Activated effector memory CD4-positive, alpha-beta T cell treated with anti-CD3 and anti-CD28 coated beads, Interleukin-2, amount 50 U/mL, for 16 hours (primary cell): ENCODE measurements around the gene SOCS3.

Experiments used
- DNase-seq: peaks from one replicate; pipeline ENCODE4 v3.0.0-alpha.2; 2020

The SOCS3 gene

DNA sequence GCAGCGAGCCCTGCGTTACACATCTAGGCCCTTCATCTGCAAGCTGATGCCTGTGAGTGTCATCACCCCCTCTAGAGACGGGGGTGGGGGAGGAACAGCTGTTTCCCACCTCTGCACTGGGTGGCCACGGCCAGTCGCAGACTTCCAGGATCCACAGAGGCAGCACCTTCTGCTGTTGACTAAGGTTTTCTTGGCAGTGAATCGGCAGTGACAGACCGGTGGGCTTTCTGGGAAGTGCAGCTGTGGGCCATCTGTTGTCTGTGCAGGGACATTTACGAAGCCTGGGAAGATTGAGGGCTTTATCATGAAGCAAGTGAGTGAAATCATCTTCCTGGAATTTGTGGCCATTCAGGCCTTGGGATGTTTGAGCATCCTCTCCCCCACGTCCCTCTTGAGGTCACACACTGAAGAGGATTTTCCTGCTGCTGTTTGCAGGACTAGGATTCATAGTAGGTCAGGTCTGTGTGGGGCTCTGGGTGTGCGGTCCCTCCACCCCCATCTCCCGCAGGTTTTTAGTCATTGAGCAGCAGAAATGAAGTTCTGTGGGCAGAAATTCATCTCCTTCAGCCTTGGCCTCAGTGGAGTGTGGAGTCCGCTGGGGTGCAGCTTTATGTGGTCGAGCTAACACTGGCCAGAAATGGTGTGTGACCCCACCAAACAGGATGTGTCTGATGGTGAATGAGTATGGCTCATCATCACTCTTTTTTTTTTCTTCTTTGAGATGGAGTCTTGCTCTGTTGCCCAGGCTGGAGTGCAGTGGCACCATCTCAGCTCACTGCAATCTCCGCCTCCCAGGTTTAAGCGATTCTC is 30.6 kb upstream of the SOCS3 start:
- DNase-seq = no peak

DNA sequence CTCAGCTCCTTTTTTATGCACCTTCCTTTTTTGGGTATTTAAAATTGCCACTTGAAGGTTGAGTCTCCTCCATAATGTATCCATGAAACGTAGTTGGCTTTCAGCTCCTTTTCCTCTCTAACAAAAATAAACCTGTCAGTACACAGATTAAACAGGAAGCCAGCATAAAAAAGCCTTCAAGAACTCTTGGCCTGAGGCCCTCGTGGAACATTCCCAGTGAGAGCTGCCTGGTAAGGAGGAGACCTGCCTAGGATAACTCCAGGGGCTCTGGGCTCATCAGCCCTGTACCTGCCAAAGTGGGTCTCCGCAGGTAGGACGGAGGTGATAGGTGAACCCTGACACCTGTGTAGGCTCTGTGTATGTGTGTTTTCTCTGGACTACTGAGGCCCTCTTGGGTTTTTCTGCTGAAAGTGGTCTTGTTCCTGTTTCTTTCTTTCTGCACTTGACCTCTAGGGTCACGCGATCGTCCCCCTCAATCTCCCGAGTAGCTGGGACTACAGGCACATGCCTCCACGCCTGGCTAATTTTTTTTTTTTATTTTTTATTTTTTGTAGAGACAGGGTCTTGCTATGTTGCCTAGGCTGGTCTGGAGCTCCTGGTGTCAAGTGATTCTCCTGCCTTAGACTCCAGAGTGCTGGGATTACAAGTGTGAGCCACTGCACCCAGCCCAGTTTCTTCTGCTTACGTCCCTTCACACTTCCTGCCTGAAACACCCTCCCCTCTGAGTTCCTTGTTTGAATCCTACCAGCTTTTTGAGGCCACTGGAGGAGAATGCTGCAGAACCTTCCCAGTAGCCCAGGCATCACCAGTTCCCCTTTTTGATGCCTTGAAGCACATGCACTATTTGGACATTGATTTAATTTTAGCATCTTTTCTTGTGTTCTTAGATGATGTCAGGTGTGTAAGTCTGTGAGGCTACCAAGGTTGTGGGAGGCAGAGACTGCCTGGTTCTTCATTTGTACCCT is 28.4 kb upstream of the SOCS3 start:
- no peak for DNase-seq

DNA sequence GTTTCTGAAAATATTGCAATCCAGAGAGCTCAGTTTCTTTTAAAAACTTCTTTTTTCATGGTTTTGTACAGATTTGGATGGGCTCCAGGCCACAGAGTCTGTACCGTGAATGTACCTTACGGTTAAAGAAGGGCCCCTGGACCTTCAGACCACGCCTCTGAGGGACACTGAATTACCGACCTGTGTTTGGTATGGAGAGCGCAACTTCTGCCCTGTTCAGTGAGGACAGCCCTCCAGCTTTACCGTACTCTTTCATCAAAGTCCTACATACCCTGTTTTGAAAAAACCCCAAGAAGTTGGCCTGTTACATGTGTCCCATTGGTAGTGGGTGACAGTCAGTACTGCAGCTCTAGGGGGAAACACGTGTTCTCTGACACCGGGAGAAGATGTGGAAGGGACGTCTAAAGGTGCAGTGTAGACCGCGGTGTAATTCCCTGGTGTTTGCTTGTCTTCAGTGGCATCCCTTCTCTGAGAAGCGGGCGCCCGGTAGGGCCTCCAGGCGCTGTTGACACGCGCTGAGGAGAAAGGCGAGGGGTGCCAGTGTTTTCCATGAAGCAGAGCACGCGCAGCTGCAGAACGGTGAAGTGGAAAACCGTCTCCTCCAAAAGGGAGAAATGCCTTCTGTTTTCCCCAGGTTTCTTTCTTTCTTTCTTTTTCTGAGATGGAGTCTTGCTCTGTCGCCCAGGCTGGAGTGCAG is 24.8 kb upstream of the SOCS3 start:
- no peak for DNase-seq

DNA sequence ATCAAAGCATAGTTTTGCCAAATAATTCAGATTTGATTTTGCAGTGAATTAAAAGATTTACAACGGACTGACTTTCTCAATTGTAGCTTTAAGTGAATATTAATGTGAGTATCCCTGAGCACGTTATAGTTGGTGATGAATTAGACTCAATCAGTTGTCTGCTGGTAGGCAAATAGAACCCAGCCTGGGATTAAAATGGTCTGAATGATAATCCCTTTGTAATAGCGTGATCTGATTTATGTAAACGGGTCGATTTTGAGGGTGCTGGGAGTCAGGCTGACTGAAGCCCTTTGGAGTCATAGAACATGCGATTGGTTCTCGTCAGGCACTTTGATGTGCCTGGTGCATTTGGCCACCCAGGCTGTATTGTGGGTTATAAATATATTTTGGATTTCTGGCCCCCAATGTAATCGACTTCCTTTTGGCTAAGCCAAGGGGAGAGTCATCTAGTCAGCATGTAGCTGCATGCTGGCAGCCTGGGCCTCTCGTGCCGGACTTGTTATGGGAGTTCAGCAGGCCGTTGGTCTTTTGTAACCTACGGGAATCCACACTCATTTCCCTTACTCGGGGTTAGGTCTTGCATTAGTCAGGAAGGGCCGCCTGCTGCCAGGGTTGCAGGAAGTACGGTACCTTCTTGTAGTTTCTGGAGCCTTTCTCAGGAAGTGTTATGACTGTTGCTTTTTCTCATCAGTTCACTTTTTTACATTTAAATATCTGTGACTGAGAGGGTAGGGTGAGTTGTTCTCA is 24.0 kb upstream of the SOCS3 start:
- DNase-seq = peak; percentile 85

DNA sequence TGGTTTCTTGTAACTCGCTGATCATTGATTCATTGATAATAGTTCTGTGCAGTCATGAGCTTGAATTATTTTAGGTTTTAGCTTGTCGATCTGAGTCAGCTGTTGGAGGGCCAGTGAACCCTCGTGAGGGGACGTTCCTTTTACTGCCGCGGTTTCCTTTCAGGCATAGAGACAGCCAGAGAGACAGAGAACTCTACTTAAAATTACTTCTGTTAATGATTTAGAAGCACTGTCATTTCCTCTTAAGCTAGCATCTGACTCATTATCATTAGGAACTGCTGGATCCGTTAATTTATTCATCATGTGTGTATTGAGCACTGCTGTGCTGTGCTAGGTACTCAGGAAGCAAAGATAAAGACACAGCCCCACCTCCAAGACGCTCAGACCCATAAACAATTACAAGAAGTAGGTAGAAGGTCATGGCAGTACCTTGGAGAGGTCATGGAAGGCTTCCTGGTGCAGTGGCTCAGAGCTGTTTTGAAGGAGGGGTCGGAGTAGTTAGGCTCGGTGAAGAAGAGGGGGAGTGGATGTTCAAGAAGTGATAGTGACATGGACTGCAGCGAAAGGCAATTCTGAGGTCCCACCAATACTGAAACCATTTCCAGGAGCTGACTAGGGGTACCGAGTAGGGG is 21.8 kb upstream of the SOCS3 start:
- DNase-seq = peak; percentile 86

DNA sequence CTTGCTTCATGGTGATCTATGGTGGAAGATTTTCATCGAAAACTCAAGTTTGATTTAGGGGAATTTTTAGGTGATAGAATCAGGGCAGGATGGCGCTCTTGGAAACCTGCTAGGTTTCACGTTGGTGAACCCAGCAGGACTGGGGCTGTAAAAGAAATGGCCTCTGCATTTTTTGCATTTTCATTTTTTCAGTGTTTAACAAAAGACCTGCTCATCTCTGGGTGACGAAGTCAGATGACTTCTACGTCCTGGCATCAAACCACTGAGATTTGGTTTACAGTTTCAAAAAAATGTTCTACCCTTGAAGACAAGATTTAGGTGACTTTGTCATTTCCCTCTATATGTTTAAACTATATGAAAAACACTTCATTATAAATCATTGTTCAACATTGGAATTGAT is 20.5 kb upstream of the SOCS3 start:
- no peak for DNase-seq

DNA sequence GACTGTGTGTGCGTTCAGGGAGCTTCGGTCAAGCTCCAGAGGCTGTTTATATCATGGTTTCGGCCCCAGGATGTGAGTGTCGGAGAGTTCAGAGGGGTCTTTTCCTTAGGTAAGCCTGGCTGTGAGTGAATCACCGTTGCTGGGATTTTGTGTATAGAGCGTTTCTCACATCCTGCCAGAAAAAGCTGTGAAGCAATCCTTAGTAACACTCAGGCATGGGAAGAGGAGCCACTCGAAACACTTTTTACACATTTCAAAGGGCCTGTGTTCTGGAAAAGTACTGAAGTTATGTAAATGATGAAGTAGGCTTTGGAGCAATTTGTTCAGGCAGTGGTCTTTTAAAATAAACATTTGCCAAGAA is 19.2 kb upstream of the SOCS3 start:
- DNase-seq = no peak

DNA sequence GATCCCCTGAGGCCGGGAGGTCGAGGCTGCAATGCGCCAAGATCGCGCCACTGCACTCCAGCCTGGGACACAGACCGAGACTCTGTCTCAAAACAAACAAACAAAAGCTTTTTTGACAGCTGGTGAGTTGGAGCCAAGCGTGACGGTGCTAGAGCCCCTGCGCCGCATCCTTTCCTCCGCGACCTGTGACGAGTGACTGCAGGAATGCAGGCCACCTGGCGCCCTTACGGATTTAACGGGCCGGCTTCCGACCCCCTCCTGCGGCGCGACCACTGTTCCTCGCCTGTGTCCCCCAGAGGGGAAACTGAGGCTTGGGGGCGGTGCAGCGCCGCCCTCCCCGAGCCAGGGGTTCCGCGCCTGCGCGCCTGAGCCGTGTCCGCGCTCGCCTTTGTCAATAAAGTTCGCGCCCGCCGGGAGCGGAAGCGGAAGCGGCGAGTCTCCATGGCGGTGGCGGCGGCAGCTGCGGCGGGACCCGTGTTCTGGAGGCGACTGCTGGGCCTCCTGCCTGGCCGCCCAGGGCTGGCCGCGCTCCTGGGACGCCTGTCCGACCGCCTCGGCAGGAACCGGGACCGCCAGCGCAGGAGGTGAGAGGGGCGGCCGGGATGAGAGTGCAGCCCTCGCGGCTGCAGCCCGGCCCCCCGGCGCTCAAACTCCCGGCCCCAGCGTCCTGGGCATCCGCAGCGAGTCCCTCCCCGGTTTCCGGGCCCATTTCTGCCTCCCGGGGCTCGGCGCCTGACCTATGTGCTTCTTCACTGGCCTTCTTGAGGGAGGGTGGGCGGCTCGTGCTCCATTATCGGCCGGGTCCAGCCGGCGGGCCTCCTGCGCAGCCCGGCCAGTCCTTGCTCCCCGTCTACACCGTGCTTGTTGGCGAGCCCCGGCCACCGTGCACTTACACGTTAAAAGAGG is 18.6 kb upstream of the SOCS3 start, which contains the start of gene PGS1:
Gene PGS1, plus strand, starts transcription at position 425 of the 906 bp plus-strand sequence. Its CDS starts 17 bp downstream, at position 442.
- DNase-seq = peak; percentile 94

DNA sequence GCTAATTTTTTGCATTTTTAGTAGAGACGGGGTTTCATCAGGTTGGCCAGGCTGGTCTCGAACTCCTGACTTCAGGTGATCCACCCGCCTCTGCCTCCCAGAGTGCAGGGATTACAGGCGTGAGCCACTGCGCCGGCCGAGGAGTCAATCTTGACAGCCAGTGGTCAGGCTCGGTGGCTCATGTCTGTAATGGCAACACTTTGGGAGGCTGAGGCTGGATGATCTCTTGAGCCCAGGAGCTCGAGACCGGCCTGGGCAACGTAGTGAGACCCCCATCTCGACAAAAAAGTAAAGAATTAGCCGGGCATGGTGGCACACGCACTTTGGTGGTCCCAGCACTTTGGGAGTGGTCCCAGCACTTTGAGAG is 18.0 kb upstream of the SOCS3 start:
- DNase-seq = no peak

DNA sequence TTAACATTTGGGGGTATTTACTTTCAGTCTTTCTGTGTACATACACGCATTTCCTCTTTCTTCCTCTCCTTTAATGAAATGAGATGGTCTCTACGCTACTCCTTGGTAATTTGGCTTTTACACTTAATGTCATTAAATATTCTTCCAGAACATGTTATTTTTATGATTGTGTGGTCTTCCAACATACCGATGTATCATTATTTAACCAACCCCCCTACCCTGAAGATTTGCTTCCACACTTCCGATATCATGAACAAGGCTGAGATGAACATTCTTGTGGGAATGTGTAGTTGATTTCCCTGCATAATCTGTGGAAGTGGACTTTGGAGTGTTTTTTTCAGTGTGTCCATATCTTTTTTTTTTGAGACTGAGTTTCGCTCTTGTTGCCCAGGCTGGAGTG is 16.3 kb upstream of the SOCS3 start:
- no peak for DNase-seq

DNA sequence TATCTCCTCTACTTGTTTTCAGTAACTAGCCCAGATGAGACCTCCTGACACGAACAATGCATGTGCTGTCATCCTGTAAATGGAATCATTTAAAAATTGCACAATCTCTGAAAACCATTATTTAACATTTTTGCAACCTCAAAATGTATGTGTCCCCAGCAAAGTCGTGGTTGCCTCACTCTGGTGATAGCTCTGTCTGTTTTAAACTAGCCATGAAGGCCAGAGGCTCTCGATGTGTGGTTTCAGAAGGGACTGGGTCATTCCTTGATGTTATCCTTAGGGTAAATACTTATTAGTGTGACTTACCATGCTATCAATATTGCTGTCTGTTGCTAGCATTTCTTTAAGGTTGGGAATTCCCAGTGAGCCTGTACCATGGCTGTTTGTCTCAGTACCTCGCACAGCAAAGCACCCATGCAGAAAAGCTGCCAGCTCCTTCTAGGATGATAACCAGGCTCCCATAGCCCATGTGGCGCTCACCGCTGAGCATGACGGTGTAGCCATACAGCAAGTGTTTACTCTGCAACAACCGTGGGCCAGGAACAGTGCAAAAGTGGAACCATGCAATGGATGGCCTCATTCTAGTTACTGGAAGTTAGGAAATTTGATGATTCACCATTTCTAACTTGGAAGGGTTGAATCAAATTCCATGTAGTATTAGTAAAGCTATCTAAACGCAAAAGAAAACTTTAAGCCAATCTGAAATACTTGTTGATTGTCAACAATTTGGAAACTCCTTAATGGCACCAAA is 15.7 kb upstream of the SOCS3 start:
- no peak for DNase-seq

DNA sequence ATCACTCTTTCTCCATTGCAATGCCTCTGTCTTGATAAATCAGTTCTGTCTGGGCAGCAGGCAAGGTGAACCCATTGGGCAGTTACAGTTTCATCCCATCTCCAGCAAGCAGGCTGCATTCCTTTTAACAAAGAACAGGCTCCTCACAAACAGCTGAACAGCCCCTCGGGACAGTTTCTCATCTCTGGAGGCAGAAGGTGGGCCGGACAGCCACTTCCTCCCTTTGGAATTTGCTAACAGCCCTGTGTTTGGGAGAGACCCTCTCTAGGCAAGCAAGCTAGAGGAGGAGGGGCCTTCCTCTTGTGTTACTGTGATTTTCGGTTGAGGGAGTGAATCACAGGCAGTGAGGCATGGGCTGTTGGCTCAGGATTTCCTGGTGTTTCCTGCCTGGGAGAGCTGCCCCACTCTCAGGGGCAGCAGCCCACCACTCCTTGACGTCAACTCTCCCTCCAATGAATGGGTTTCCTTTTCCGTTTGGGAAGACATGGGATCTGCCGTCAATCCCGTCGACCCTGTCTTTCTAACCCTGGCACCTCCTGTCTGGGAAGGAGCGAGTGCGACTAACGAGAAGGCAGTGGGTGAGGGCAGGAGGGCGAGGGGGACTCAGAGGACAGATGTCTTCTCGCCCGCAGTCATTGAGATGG is 14.9 kb upstream of the SOCS3 start:
- no peak for DNase-seq

DNA sequence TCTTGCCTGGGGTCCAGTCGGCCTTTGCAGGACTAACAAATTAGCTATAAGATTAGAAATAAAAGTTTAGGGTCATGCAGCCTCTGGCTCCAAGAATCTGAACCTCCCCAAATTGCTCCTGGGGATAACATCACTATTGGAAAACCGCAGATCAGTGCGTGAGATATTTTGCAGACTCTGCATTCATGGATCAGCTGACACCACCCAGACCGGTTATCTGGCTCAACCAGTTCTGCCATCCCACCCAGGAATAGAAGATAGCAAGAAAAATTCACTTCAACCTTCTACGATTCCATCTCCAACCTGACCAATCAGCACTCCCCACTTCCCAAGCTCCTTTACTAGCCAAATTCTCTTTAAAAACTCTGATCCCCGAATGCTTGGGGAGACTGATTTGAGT is 14.3 kb upstream of the SOCS3 start:
- DNase-seq = no peak

DNA sequence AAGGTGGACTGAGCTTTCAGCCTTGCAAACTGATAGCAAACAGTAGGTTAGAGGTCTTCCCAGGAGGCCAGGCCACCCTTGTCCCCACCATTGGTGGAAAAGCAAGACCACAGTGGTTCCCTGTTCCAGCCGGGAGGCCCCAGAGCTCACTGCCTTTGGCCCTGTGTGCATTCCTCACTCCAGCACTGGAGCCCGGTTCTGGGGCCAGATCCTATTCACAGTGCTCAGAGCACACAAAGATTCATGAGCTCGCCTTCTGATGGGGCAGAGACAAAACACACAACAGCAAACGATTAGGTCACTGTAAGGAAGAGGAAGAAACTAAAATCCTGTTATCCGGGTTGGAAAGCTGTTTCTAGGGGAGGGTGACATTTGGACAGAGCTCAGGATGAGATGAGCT is 13.0 kb upstream of the SOCS3 start:
- no peak for DNase-seq

DNA sequence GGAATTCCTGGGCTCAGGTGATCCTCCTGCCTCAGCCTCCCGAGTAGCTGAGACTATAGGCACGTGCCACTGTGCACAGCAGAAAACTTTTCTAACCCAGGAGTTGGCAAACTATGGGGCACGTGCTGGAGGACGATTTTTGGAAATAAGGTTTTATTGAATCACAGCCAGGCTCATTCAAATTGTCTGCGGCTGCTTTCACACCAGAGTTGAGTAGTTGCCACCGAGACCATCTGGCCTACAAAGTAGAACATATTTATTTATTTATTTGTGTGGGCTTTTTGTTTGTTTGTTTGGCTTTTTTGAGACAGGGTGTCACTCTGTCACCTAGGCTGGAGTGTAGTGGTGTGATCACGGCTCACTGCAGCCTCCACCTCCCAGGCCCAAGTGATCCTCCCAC is 11.2 kb upstream of the SOCS3 start:
- DNase-seq = no peak

DNA sequence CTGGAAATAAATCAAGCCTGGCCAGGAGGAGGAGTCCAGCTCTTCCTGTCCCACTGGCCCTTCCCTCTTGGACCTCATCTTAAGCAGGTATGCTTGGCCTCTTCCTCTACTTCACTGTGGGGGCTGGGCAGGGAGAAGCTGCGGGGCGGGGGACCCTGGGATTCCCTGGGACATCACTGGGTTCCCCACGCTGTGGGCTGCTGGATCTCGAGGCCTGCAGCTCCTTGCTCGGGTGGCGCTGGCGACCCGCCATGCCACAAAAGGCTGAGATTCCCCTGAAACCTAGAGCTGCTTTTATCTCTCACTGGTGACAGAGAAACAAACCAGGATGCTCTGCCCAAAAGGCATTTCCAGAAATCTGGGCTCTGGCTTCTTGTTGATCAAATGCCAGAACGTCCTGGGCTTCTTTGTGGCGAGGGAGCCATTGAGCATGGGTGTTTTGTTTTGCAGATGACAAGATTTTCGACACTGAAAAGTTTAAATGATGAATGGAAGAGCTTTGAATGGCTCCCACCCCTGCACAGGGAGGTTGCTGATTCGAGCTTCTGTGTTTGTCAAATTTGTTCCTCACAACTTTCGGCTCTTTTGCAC is 10.0 kb upstream of the SOCS3 start:
- DNase-seq = no peak

DNA sequence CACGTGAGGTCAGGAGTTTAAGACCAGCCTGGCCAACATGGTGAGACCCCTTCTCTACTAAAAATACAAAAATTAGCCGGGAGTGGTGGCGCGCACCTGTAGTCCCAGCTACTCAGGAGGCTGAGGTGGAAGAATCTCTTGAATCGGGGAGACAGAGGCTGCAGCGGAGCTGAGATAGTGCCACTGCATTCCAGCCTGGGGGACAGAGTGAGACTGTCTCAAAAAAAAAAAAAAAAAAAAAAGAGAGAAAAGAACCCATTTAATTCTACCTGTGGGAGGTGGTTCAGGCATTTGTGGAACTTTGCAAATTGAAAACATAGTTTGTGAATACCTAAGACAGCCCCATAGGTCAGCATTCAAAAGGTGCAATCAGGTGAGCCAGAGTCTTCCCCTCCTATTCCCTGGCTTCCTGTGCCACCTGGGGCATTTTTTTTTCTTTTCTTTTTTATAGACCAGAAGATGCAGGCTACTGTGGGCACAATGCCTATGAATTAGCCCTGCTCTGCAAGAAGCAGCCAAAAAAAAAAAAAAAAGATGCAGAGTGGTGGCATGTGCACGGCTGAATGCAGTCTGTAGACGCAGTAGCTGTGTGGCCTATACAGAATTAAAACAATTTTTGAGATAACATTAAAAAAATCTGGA is 9.1 kb upstream of the SOCS3 start:
- no peak for DNase-seq

DNA sequence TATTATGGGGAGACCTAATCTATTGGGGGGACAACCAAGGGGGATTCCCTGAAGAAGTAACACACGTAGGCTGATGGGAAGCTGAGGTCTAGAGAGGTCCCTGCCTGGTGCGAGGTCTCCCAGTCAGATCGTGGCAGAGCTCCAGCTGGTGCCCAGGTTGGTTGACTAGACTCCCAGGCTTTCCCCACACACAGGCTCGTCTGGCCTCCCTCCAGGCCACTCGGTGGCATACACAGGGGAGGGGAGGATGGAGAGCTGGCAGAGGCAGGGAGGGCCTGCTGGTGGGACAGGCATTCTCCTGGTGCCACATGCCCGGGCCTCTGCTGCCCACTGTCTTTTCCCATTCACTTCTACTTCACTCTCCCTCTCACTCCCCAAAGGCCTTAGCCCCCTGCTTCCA is 8.5 kb upstream of the SOCS3 start:
- no peak for DNase-seq

DNA sequence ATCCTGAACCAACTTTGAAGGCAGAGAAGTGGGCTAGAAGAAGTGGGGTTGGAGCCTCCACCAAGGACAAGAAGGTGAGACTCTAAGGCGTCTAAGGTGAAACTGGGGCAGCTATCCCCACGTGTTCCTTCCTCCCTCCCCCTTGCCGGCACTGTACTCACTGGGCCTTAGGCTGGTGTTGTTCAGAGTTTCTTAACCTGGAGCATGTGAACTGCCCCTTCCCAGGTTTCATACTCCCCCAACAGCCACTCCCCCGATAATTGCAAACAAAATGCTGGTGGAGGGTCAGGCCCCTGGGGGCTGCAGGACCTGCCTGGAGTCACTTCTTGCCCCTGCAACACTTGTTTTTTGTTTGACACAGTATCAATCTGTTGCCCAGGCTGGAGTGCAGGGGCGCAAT is 7.3 kb upstream of the SOCS3 start:
- DNase-seq = no peak
